Liver (tissue), 9 donors: ENCODE measurements around the gene NOL9. TPM values are rescaled to one million over a fixed set of nuclear protein-coding genes. Genes with fewer than 3 reads are reported as not detected.

Source experiments
- DNase-seq: peaks from one replicate; pipeline ENCODE4 v3.0.0-alpha.2; 2017; ENCODE audit warnings: low spot score
- H3K27ac ChIP-seq, 2 donors: one replicate each; pipeline ENCODE4 v1.7.0; 2013; ENCODE audit warnings: inconsistent platforms in 2 of 2, low read length in 2 of 2, control low read depth in 1 of 2, low read depth in 1 of 2, mild to moderate bottlenecking in 1 of 2
- H3K27me3 ChIP-seq, 4 donors: one replicate each; pipeline versions ENCODE4 v1.6.1 to v1.7.0; 2013; ENCODE audit warnings: low read length in 3 of 4, inconsistent platforms in 1 of 4, mild to moderate bottlenecking in 1 of 4, moderate library complexity in 1 of 4; ENCODE audit not compliant: control insufficient read depth in 4 of 4, insufficient read depth in 4 of 4
- H3K36me3 ChIP-seq, 4 donors: one replicate each; pipeline versions ENCODE4 v1.6.1 to v1.7.0; 2013; ENCODE audit warnings: low read length in 3 of 4, mild to moderate bottlenecking in 3 of 4, low read depth in 1 of 4, moderate library complexity in 1 of 4; ENCODE audit not compliant: control insufficient read depth in 4 of 4, insufficient read depth in 3 of 4
- H3K4me1 ChIP-seq, 4 donors: one replicate each; pipeline versions ENCODE4 v1.6.1 to v1.7.0; 2013; ENCODE audit warnings: low read length in 3 of 4, mild to moderate bottlenecking in 3 of 4, moderate library complexity in 1 of 4; ENCODE audit not compliant: control insufficient read depth in 4 of 4, insufficient read depth in 4 of 4
- H3K4me3 ChIP-seq, 3 donors: one replicate each; pipeline versions ENCODE4 v1.6.1 to v1.7.0; 2013; ENCODE audit warnings: low read length in 3 of 3, control low read depth in 1 of 3, low read depth in 1 of 3, mild to moderate bottlenecking in 1 of 3
- H3K9ac ChIP-seq, 2 donors: one replicate each; pipeline ENCODE4 v1.7.0; 2013; ENCODE audit warnings: low read length in 2 of 2, mild to moderate bottlenecking in 2 of 2, moderate library complexity in 2 of 2, control low read depth in 1 of 2, low read depth in 1 of 2
- H3K9me3 ChIP-seq, 4 donors: one replicate each; pipeline versions ENCODE4 v1.6.1 to v1.7.0; 2013; ENCODE audit warnings: low read length in 3 of 4; ENCODE audit not compliant: control insufficient read depth in 4 of 4
- CTCF ChIP-seq: fragments of 150-350 bp; IDR thresholded peaks from 2 replicates; pipeline ENCODE4 v1.5.1; 2017; ENCODE audit warnings: improper control_type of control experiment, low read depth, low read length; ENCODE audit not compliant: missing input control
- EGR1 ChIP-seq, 2 donors: IDR thresholded peaks; 2 replicates each; pipeline ENCODE4 v1.6.1; 2016 to 2018; ENCODE audit warnings: antibody characterized with exemption in 2 of 2, low read depth in 2 of 2
- FOXA1 ChIP-seq: IDR thresholded peaks from 2 replicates; pipeline ENCODE4 v1.6.1; 2016; ENCODE audit warnings: antibody characterized with exemption
- FOXA2 ChIP-seq: IDR thresholded peaks from 2 replicates; pipeline ENCODE4 v1.6.1; 2016; ENCODE audit warnings: antibody characterized with exemption
- GABPA ChIP-seq, 2 donors: IDR thresholded peaks in 1 of 2; conservative IDR thresholded peaks in 1 of 2; 2 replicates each; pipeline ENCODE4 v1.6.1; 2016; ENCODE audit warnings: antibody characterized with exemption in 2 of 2, mild to moderate bottlenecking in 1 of 2, moderate library complexity in 1 of 2
- HNF4A ChIP-seq, 2 donors: conservative IDR thresholded peaks; 2 replicates each; pipeline ENCODE4 v1.6.1; 2016; ENCODE audit warnings: antibody characterized with exemption in 2 of 2, mild to moderate bottlenecking in 2 of 2
- HNF4G ChIP-seq: IDR thresholded peaks from 2 replicates; pipeline ENCODE4 v1.6.1; 2016; ENCODE audit warnings: antibody characterized with exemption
- JUND ChIP-seq, 2 donors: IDR thresholded peaks; 2 replicates each; pipeline ENCODE4 v1.6.1; 2016; ENCODE audit warnings: antibody characterized with exemption in 2 of 2
- MAX ChIP-seq: IDR thresholded peaks from 2 replicates; pipeline ENCODE4 v1.6.1; 2016; ENCODE audit warnings: antibody characterized with exemption
- NR2F2 ChIP-seq: IDR thresholded peaks from 2 replicates; pipeline ENCODE4 v1.6.1; 2016; ENCODE audit warnings: antibody characterized with exemption
- RAD21 ChIP-seq, 2 donors: IDR thresholded peaks; 2 replicates each; pipeline ENCODE4 v1.6.1; 2016; ENCODE audit warnings: antibody characterized with exemption in 2 of 2, mild to moderate bottlenecking in 2 of 2
- REST ChIP-seq: IDR thresholded peaks from 2 replicates; pipeline ENCODE4 v1.6.1; 2016; ENCODE audit warnings: antibody characterized with exemption, mild to moderate bottlenecking
- RXRA ChIP-seq, 2 donors: IDR thresholded peaks; 2 replicates each; pipeline ENCODE4 v1.6.1; 2017 to 2018; ENCODE audit warnings: antibody characterized with exemption in 2 of 2, mild to moderate bottlenecking in 1 of 2
- SP1 ChIP-seq: IDR thresholded peaks from 2 replicates; pipeline ENCODE4 v1.6.1; 2018; ENCODE audit warnings: antibody characterized with exemption, mild to moderate bottlenecking
- TAF1 ChIP-seq: conservative IDR thresholded peaks from 2 replicates; pipeline ENCODE4 v1.6.1; 2016; ENCODE audit warnings: antibody characterized with exemption, mild to moderate bottlenecking
- YY1 ChIP-seq: IDR thresholded peaks from 2 replicates; pipeline ENCODE4 v1.6.1; 2016; ENCODE audit warnings: antibody characterized with exemption, mild to moderate bottlenecking
- ZBTB33 ChIP-seq: IDR thresholded peaks from 2 replicates; pipeline ENCODE4 v1.6.1; 2016; ENCODE audit warnings: antibody characterized with exemption
- WGBS: extraction: QIAGEN DNeasy Blood & Tissue Kit; methylation state at CpG from one replicate; pipeline ENCODE4 v1.1.7; 2013; 5-methylcytosine and 5-hydroxymethylcytosine counted together
- polyA plus RNA-seq, 2 donors: library from polyadenylated mRNA; stranded (reverse) in 1 of 2; unstranded in 1 of 2; fragments of 200-250 nt in 1 of 2; fragments of >200 nt in 1 of 2; fragmentation: Nextera tagmentation in 1 of 2; extraction: Ambion mirVana in 1 of 2; gene quantifications; one replicate each; pipeline versions ENCODE4 v1.2.1 to v1.2.3, GENCODE V29; 2013 to 2015
- total RNA-seq, 2 donors: library from RNA; depleted of rRNA; stranded (reverse); fragments of >200 nt; gene quantifications; one replicate each; pipeline ENCODE4 v1.2.3, GENCODE V29; 2014
- TF ChIP-seq, protein P1 (sequence below): IDR thresholded peaks from 2 replicates; pipeline ENCODE4 v1.6.1; 2016; ENCODE audit warnings: antibody characterized with exemption
- donor health status: healthy.
- donor health status: healthy.
- donor health status: healthy.
- donor health status: healthy.
- donor health status: healthy.

The NOL9 gene
- total and polyA plus RNA-seq, 4 donors = 2.1 to 15.1 (median 9.4) TPM

GRCh38 chr1:6475381-6476133 is 78.8 kb downstream of the NOL9 start:
- H3K9ac ChIP-seq = no peak overlapping the region
- 23% methylated on average over 33 of the region's 33 CpGs for WGBS
- TF ChIP-seq FOXA2 (no peak), EGR1 (IDR thresholded peaks at IDR 0.05; ENCODE audit: low read depth in 2 of 2) (no peak), RAD21 (IDR thresholded peaks at IDR 0.05) (peak; percentile 65 to 86), RXRA (IDR thresholded peaks at IDR 0.05) (no peak), ZBTB33 (no peak), CTCF (peak; percentile 81)
- H3K36me3 ChIP-seq = no peaks in the 10 kb centered on the region
- H3K27me3 ChIP-seq = no peaks in the 10 kb centered on the region
- H3K9me3 ChIP-seq = no peaks in the 10 kb centered on the region
- no peak overlapping the region for H3K27ac ChIP-seq
- no peak overlapping the region for H3K4me3 ChIP-seq
- peak; percentile 77 for DNase-seq
- H3K4me1 ChIP-seq = peaks cover 3 to 17% (median 10%) of the 10 kb centered on the region in 4 donors

DNA sequence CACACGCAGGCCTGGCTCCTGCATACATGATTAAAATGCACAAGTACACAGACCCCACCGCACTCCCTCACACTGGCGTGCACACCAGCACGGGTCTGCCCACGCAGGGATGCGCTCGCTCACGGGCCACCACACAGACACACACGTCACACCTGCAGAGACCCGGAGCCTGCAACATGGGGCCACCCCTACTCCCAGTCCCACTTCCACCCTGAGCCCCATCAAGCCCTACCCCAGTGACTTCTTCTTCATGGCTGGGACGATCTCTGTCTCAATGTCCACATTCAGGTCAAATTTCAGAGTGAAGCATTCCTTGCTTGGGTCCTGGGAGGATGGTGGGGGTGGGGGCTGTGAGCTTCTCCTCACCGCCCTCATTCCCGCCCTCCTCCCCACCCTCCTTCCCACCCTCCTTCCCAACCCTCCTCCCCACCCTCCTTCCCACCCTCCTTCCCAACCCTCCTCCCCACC is 79.5 kb downstream of the NOL9 start:
- no peak for DNase-seq
- no peak overlapping the region for H3K27ac ChIP-seq
- no peak for TF ChIP-seq CTCF
- no peak for TF ChIP-seq TAF1
- no peak for TF ChIP-seq FOXA1
- TF ChIP-seq NR2F2 = no peak
- no peak for TF ChIP-seq EGR1 (IDR thresholded peaks at IDR 0.05; ENCODE audit: low read depth in 2 of 2)
- TF ChIP-seq, protein P1, sequence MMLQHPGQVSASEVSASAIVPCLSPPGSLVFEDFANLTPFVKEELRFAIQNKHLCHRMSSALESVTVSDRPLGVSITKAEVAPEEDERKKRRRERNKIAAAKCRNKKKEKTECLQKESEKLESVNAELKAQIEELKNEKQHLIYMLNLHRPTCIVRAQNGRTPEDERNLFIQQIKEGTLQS = no peak
- TF ChIP-seq REST = no peak
- no peak for TF ChIP-seq FOXA2
- no peak for TF ChIP-seq GABPA (IDR thresholded peaks at IDR 0.05 in 1 of 2, conservative IDR thresholded peaks at IDR 0.05 in 1 of 2)
- TF ChIP-seq MAX = no peak
- no peak for TF ChIP-seq HNF4G
- no peak for TF ChIP-seq ZBTB33
- no peak for TF ChIP-seq HNF4A (conservative IDR thresholded peaks at IDR 0.05)
- no peak for TF ChIP-seq RXRA (IDR thresholded peaks at IDR 0.05)
- no peak for TF ChIP-seq SP1
- TF ChIP-seq JUND (IDR thresholded peaks at IDR 0.05) = no peak
- TF ChIP-seq YY1 = no peak
- TF ChIP-seq RAD21 (IDR thresholded peaks at IDR 0.05) = no peak
- no peaks in the 10 kb centered on the region for H3K27me3 ChIP-seq
- H3K36me3 ChIP-seq = no peaks in the 10 kb centered on the region
- no peaks in the 10 kb centered on the region for H3K9me3 ChIP-seq
- WGBS = 80% methylated on average over 13 of the region's 13 CpGs
- no peak overlapping the region for H3K4me3 ChIP-seq
- H3K9ac ChIP-seq = no peak overlapping the region
- H3K4me1 ChIP-seq = peaks cover 3 to 17% (median 10%) of the 10 kb centered on the region in 4 donors
